H1 (cell line): ENCODE results near the gene PHOSPHO1. TPM values are rescaled to one million over a fixed set of nuclear protein-coding genes. Genes with fewer than 3 reads are reported as not detected.

ENCODE experiments used
- CBX5 ChIP-seq: fragments of 300-800, 300-1000 bp; sonication (generic); IDR thresholded peaks from 2 replicates; pipeline ENCODE4 v1.7.1; 2016; ENCODE audit warnings: antibody characterized with exemption, low read length, low read depth
- CREB1 ChIP-seq: IDR thresholded peaks from 2 replicates; pipeline ENCODE4 v1.6.1; 2012; ENCODE audit warnings: inconsistent platforms
- KDM4A ChIP-seq: IDR thresholded peaks from one replicate; pipeline ENCODE4 v1.7.1; 2012; ENCODE audit warnings: low read depth, mild to moderate bottlenecking, moderate library complexity, low read length, inconsistent platforms; ENCODE audit not compliant: severe bottlenecking
- RFX5 ChIP-seq: IDR thresholded peaks from 2 replicates; pipeline ENCODE4 v1.6.1; 2011; ENCODE audit warnings: low read depth, low read length, improper control_type of control experiment, borderline replicate concordance
- SUZ12 ChIP-seq: fragments of 200-600 bp; sonication (generic); IDR thresholded peaks from 2 replicates; pipeline ENCODE4 v1.6.1; 2012; ENCODE audit warnings: mild to moderate bottlenecking, inconsistent platforms, low read length, moderate library complexity, mixed read lengths
- polyA plus RNA-seq, 7 experiments: library from polyadenylated mRNA; depleted of rRNA in 3 of 7; stranded (reverse) in 5 of 7; unstranded in 2 of 7; fragments of >200 nt in 5 of 7; fragments of 200-250 nt in 2 of 7; gene quantifications; 1 replicate in 5 of 7; 2 replicates in 1 of 7; 4 replicates in 1 of 7; pipeline versions ENCODE4 v1.2.1 to v1.2.3, GENCODE V29; 2011 to 2013; ENCODE audit warnings: missing spikeins in 2 of 7, mixed read lengths in 2 of 7
- total RNA-seq: library from RNA; stranded (reverse); fragmentation: NEBNext Ultra II Directional; extraction: Animal tissue kit (Norgen Biotek cat#: 25700); gene quantifications from 2 replicates; pipeline ENCODE4 v1.2.1, GENCODE V29; 2021

PHOSPHO1 gene
- total and polyA plus RNA-seq, 2 of the 8 experiments (the other 6 are each of a cell fraction or from before 2014, with no cell fraction given): 0.34 to 0.45 TPM

DNA sequence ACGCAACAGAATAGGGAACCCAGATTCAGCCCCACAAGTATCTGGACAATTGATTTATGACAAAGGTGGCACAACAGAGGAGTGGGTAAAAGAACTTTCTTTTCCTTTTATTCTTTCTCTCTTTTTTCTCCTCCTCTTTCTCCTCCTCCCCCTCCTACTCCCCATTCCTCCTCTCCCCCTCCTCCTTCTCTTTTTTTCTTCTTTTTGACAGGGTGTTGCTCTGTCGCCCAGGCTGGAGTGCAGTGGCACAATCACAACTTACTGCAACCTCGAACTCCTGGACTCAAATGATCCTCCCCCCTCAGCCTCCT, 36.3 kb downstream of the PHOSPHO1 start (continued):
- no peak for TF ChIP-seq RFX5
- no peak for TF ChIP-seq KDM4A
- no peak for TF ChIP-seq SUZ12
- no peak for TF ChIP-seq CBX5
- no peak for TF ChIP-seq CREB1
